AG09319 (cell line): ENCODE measurements around the gene PPP3R1.

Experiments
- DNase-seq: peaks from one replicate; pipeline ENCODE4 v3.0.0-alpha.2; 2010; ENCODE audit warnings: low read depth; ENCODE audit errors: extremely low read depth
- CTCF ChIP-seq: IDR thresholded peaks from 2 replicates; pipeline ENCODE4 v1.5.1; 2011; ENCODE audit warnings: low read depth, mild to moderate bottlenecking, inconsistent platforms, low read length, moderate library complexity

Gene PPP3R1

GRCh38 chr2:68258851-68259250 is 6.5 kb upstream of the PPP3R1 start:
- no peak for DNase-seq
- no peak for TF ChIP-seq CTCF

GRCh38 chr2:68256093-68256450 is 3.7 kb upstream of the PPP3R1 start:
- DNase-seq: peak; percentile 39
- TF ChIP-seq CTCF: no peak

- DNase-seq: no peak
- TF ChIP-seq CTCF: no peak
Observed at GRCh38 chr2:68253219-68254068, 1.1 kb upstream of the PPP3R1 start.

- no peak for TF ChIP-seq CTCF
- no peak for DNase-seq
Observed at GRCh38 chr2:68251855-68252399, 405 bp downstream of the PPP3R1 start.

GRCh38 chr2:68251187-68251854 is 1.0 kb downstream of the PPP3R1 start:
- peak; percentile 37 for DNase-seq
- TF ChIP-seq CTCF: peak; percentile 70

GRCh38 chr2:68250652-68251186 is 1.6 kb downstream of the PPP3R1 start:
- no peak for TF ChIP-seq CTCF
- DNase-seq: no peak

GRCh38 chr2:68250196-68250595 is 2.1 kb downstream of the PPP3R1 start:
- DNase-seq: no peak
- no peak for TF ChIP-seq CTCF
